RKO (cell line): Measurements from ENCODE around the gene IFNAR2.

Experiments
- DNase-seq: peaks from one replicate; pipeline ENCODE4 v3.0.0-alpha.2; 2016; ENCODE audit warnings: low spot score

The IFNAR2 gene

GRCh38 chr21:33229784-33230544 is at the start of gene IFNAR2:
IFNAR2 (plus strand) TSS chr21:33229938; CDS start chr21:33241923, 11,985 bp downstream.
- DNase-seq, result peak; percentile 62

GRCh38 chr21:33185852-33186251 is 43.9 kb upstream of the IFNAR2 start:
- DNase-seq, result no peak

- DNase-seq, result no peak
Observed at GRCh38 chr21:33187276-33187675, 42.5 kb upstream of the IFNAR2 start.

- DNase-seq, result no peak
Observed at GRCh38 chr21:33189237-33189636, 40.5 kb upstream of the IFNAR2 start.

- no peak for DNase-seq
Observed at GRCh38 chr21:33189824-33190223, 39.9 kb upstream of the IFNAR2 start.

- peak; percentile 75 for DNase-seq
Observed at GRCh38 chr21:33196941-33197374, 32.8 kb upstream of the IFNAR2 start.

GRCh38 chr21:33197496-33197895 is 32.2 kb upstream of the IFNAR2 start:
- DNase-seq, result no peak

- no peak for DNase-seq
Observed at GRCh38 chr21:33198346-33199099, 31.2 kb upstream of the IFNAR2 start.

- no peak for DNase-seq
Observed at GRCh38 chr21:33199100-33199464, 30.7 kb upstream of the IFNAR2 start.

GRCh38 chr21:33199516-33200217 is 30.1 kb upstream of the IFNAR2 start:
- peak; percentile 93 for DNase-seq

- DNase-seq, result no peak
Observed at GRCh38 chr21:33201956-33202355, 27.8 kb upstream of the IFNAR2 start.

- DNase-seq, result no peak
Observed at GRCh38 chr21:33202464-33203363, 27.0 kb upstream of the IFNAR2 start.

GRCh38 chr21:33203371-33203724 is 26.4 kb upstream of the IFNAR2 start:
- DNase-seq, result no peak

- DNase-seq, result no peak
Observed at GRCh38 chr21:33205476-33205875, 24.3 kb upstream of the IFNAR2 start.

- no peak for DNase-seq
Observed at GRCh38 chr21:33206771-33207281, 22.9 kb upstream of the IFNAR2 start.

GRCh38 chr21:33207449-33208149 is 22.1 kb upstream of the IFNAR2 start:
- DNase-seq, result no peak

GRCh38 chr21:33208534-33208933 is 21.2 kb upstream of the IFNAR2 start:
- DNase-seq, result no peak

GRCh38 chr21:33211305-33211704 is 18.4 kb upstream of the IFNAR2 start:
- no peak for DNase-seq

- DNase-seq, result no peak
Observed at GRCh38 chr21:33211732-33212131, 18.0 kb upstream of the IFNAR2 start.

GRCh38 chr21:33212159-33212851 is 17.4 kb upstream of the IFNAR2 start:
- no peak for DNase-seq
